IMR-90 (cell line): Measurements from ENCODE around the gene ITGA5. TPM values are rescaled to one million over a fixed set of nuclear protein-coding genes. Genes with fewer than 3 reads are reported as not detected.

Source experiments
- ATAC-seq: fragments of 200-7000 bp; cut with Tn5 transposase; 2 replicates; pipeline ENCODE4 v1.9.1; 2020; ENCODE audit warnings: low read depth, mild to moderate bottlenecking, moderate library complexity
- BruUV-seq: library from RNA; stranded (reverse); fragments of 400-500 nt; replicated peaks from 2 replicates; lab custom pipeline; 2021; lab: Mats Ljungman, UMichigan
- CTCF ChIA-PET: fragments of 300-600 bp; formaldehyde crosslinking; extraction: SDS; loops from one replicate; lab custom pipeline; 2021; ENCODE audit warnings: antibody characterized with exemption; lab: Yijun Ruan, JAX
- POLR2A ChIA-PET: fragments of 300-600 bp; sonication (Branson Sonifier 250); formaldehyde crosslinking; loops from one replicate; lab custom pipeline; 2022; ENCODE audit warnings: antibody characterized with exemption; ENCODE audit not compliant: unreplicated experiment; lab: Charles Lee
- DNase-seq: peaks from one replicate; pipeline ENCODE4 v3.0.0; 2013
- H2AFZ ChIP-seq: replicated peaks from 2 replicates; pipeline ENCODE3; 2013; ENCODE audit warnings: low read length, mild to moderate bottlenecking; ENCODE audit not compliant: poor library complexity
- H2AK5ac ChIP-seq: 2 replicates; pipeline ENCODE4 v1.6.1; 2013; ENCODE audit warnings: low read depth, low read length, inconsistent platforms
- H2AK9ac ChIP-seq: replicated peaks from 2 replicates; pipeline ENCODE3; 2013; ENCODE audit warnings: mild to moderate bottlenecking, low read depth, low read length, moderate library complexity; ENCODE audit not compliant: poor library complexity
- H2BK120ac ChIP-seq: 2 replicates; pipeline ENCODE4 v1.6.1; 2013; ENCODE audit warnings: low read depth, low read length, inconsistent platforms
- H2BK15ac ChIP-seq: 3 replicates; pipeline ENCODE4 v1.6.1; 2013; ENCODE audit warnings: low read depth, low read length, inconsistent platforms
- H2BK20ac ChIP-seq: 2 replicates; pipeline ENCODE4 v1.6.1; 2013; ENCODE audit warnings: low read depth, mild to moderate bottlenecking, inconsistent platforms, low read length, moderate library complexity
- H2BK5ac ChIP-seq: 2 replicates; pipeline ENCODE4 v1.6.1; 2013; ENCODE audit warnings: mild to moderate bottlenecking, low read depth, low read length, inconsistent platforms; ENCODE audit not compliant: poor library complexity, severe bottlenecking
- H3K14ac ChIP-seq: replicated peaks from 2 replicates; pipeline ENCODE4 v1.6.1; 2013; ENCODE audit warnings: low read depth, low read length, inconsistent platforms
- H3K18ac ChIP-seq: 2 replicates; pipeline ENCODE4 v1.6.1; 2013; ENCODE audit warnings: low read depth, low read length, control low read depth
- H3K23ac ChIP-seq: 2 replicates; pipeline ENCODE4 v1.6.1; 2013; ENCODE audit warnings: low read depth, low read length, inconsistent platforms
- H3K27ac ChIP-seq: 2 replicates; pipeline ENCODE4 v1.5.1; 2013; ENCODE audit warnings: mild to moderate bottlenecking, control low read depth, low read length; ENCODE audit not compliant: insufficient read depth
- H3K27me3 ChIP-seq: 2 replicates; pipeline ENCODE4 v1.6.1; 2013; ENCODE audit warnings: low read length; ENCODE audit not compliant: control insufficient read depth, insufficient read depth
- H3K36me3 ChIP-seq: 2 replicates; pipeline ENCODE4 v1.6.1; 2013; ENCODE audit warnings: low read length, mixed read lengths; ENCODE audit not compliant: control insufficient read depth, insufficient read depth
- H3K4ac ChIP-seq: 2 replicates; pipeline ENCODE4 v1.6.1; 2013; ENCODE audit warnings: low read depth, low read length, inconsistent platforms
- H3K4me1 ChIP-seq: 2 replicates; pipeline ENCODE4 v1.6.1; 2013; ENCODE audit warnings: low read length, mixed read lengths; ENCODE audit not compliant: control insufficient read depth, insufficient read depth
- H3K4me2 ChIP-seq: 2 replicates; pipeline ENCODE4 v1.6.1; 2013; ENCODE audit warnings: low read depth, mild to moderate bottlenecking, control low read depth, low read length, moderate library complexity
- H3K4me3 ChIP-seq: 2 replicates; pipeline ENCODE4 v1.5.1; 2013; ENCODE audit warnings: low read depth, mild to moderate bottlenecking, control low read depth, low read length, moderate library complexity; ENCODE audit not compliant: insufficient read depth
- H3K56ac ChIP-seq: 2 replicates; pipeline ENCODE4 v1.6.1; 2013; ENCODE audit warnings: low read length, inconsistent platforms; ENCODE audit not compliant: insufficient read depth; ENCODE audit errors: extremely low read depth
- H3K79me1 ChIP-seq, 2 experiments: 2 replicates each; pipeline ENCODE4 v1.6.1; 2013; ENCODE audit warnings: low read length in 2 of 2, inconsistent platforms in 1 of 2, low read depth in 1 of 2
- H3K9ac ChIP-seq: 2 replicates; pipeline ENCODE4 v1.6.1; 2013; ENCODE audit warnings: low read depth, low read length, control low read depth
- H3K9me1 ChIP-seq: 2 replicates; pipeline ENCODE4 v1.6.1; 2013; ENCODE audit warnings: low read length, inconsistent platforms; ENCODE audit not compliant: insufficient read depth
- H3K9me3 ChIP-seq: 2 replicates; pipeline ENCODE4 v1.6.1; 2013; ENCODE audit warnings: low read length; ENCODE audit not compliant: control insufficient read depth, insufficient read depth
- H4K20me1 ChIP-seq: 2 replicates; pipeline ENCODE4 v1.6.1; 2013; ENCODE audit warnings: low read length, inconsistent platforms; ENCODE audit not compliant: insufficient read depth
- H4K5ac ChIP-seq: 2 replicates; pipeline ENCODE4 v1.6.1; 2013; ENCODE audit warnings: mild to moderate bottlenecking, low read depth, low read length, control low read depth
- H4K8ac ChIP-seq, 2 experiments: 2 replicates each; pipeline ENCODE4 v1.6.1; 2013; ENCODE audit warnings: low read depth in 2 of 2, low read length in 2 of 2, control low read depth in 1 of 2, inconsistent platforms in 1 of 2
- H4K91ac ChIP-seq: 2 replicates; pipeline ENCODE4 v1.6.1; 2013; ENCODE audit warnings: low read depth, low read length, inconsistent platforms; ENCODE audit not compliant: insufficient read depth
- BHLHE40 ChIP-seq: fragments of 150-350 bp; IDR thresholded peaks from 2 replicates; pipeline ENCODE4 v1.6.1; 2016; ENCODE audit warnings: mild to moderate bottlenecking, low read depth, low read length
- CEBPB ChIP-seq: IDR thresholded peaks from 2 replicates; pipeline ENCODE4 v1.6.1; 2012; ENCODE audit warnings: low read depth, low read length, improper control_type of control experiment
- CHD1 ChIP-seq: IDR thresholded peaks from 2 replicates; pipeline ENCODE4 v1.6.1; 2012; ENCODE audit warnings: low read depth, low read length, improper control_type of control experiment
- CTCF ChIP-seq: conservative IDR thresholded peaks from 2 replicates; pipeline ENCODE4 v1.5.1; 2012; ENCODE audit warnings: mild to moderate bottlenecking, low read depth, low read length, improper control_type of control experiment
- ELK1 ChIP-seq: fragments of 150-350 bp; IDR thresholded peaks from 2 replicates; pipeline ENCODE4 v1.6.1; 2016; ENCODE audit warnings: low read depth, mild to moderate bottlenecking, low read length, moderate library complexity, borderline replicate concordance
- FOS ChIP-seq: fragments of 150-350 bp; IDR thresholded peaks from 2 replicates; pipeline ENCODE4 v1.6.1; 2016; ENCODE audit warnings: low read depth, low read length
- MAFK ChIP-seq: IDR thresholded peaks from 2 replicates; pipeline ENCODE4 v1.6.1; 2012; ENCODE audit warnings: low read depth, low read length, improper control_type of control experiment
- MAZ ChIP-seq: IDR thresholded peaks from 2 replicates; pipeline ENCODE4 v1.6.1; 2012; ENCODE audit warnings: low read depth, mild to moderate bottlenecking, low read length, improper control_type of control experiment, moderate library complexity, borderline replicate concordance
- MXI1 ChIP-seq: IDR thresholded peaks from 2 replicates; pipeline ENCODE4 v1.6.1; 2012; ENCODE audit warnings: low read depth, mild to moderate bottlenecking, low read length, moderate library complexity, borderline replicate concordance
- POLR2A ChIP-seq: IDR thresholded peaks from 2 replicates; pipeline ENCODE4 v1.6.1; 2012; ENCODE audit warnings: mild to moderate bottlenecking, low read depth, low read length
- RFX5 ChIP-seq: IDR thresholded peaks from 2 replicates; pipeline ENCODE4 v1.8.0; 2012; ENCODE audit warnings: low read depth, mild to moderate bottlenecking, low read length, moderate library complexity
- USF2 ChIP-seq: fragments of 150-350 bp; IDR thresholded peaks from 2 replicates; pipeline ENCODE4 v1.6.1; 2017; ENCODE audit warnings: mild to moderate bottlenecking, antibody characterized with exemption, low read length, low read depth
- WGBS, 2 experiments: methylation state at CpG; one replicate each; pipeline versions ENCODE4 v1.1.5 to v1.1.7; 2013; ENCODE audit warnings: missing lambda C conversion rate in 2 of 2; ENCODE audit not compliant: insufficient read length in 1 of 2; ENCODE audit errors: extremely low coverage in 2 of 2; 5-methylcytosine and 5-hydroxymethylcytosine counted together
- dilution Hi-C: fragments of 300-500 bp; cut with HindIII; formaldehyde crosslinking; loops from one replicate; pipeline ENCODE4 v1.14.3; 2018; ENCODE audit warnings: low sequenced_read_pairs; ENCODE audit not compliant: unreplicated experiment
- in situ Hi-C: fragments of 300-500 bp; cut with MboI; formaldehyde crosslinking; loops from 3 replicates; pipeline ENCODE4 v1.14.3; 2019; ENCODE audit warnings: low sequenced_read_pairs, inconsistent platforms, mixed read lengths
- intact Hi-C: fragments of 100-400 bp; cut with micrococcal nuclease; formaldehyde crosslinking; loops from 2 replicates; pipeline ENCODE4 v1.10.0; 2022
- polyA plus RNA-seq, 3 experiments: library from polyadenylated mRNA; depleted of rRNA; stranded (reverse); fragments of >200 nt; gene quantifications; 2 replicates each; pipeline ENCODE4 v1.2.3, GENCODE V29; 2012; ENCODE audit warnings: low replicate concordance in 1 of 3
- total RNA-seq: library from RNA; depleted of rRNA; stranded (reverse); fragments of >200 nt; gene quantifications from 2 replicates; pipeline ENCODE4 v1.2.3, GENCODE V29; 2012

The ITGA5 gene
- total and polyA plus RNA-seq, 2 of the 4 experiments (the other 2 are of a cell fraction) = 159 to 259 TPM

GRCh38 chr12:54352891-54353874 is 65.9 kb downstream of the ITGA5 start:
- ATAC-seq (peak; percentile 73), DNase-seq (peak; percentile 72)
- no TSS peak for BruUV-seq
- Histone ChIP-seq H3K23ac (peak overlapping the region; percentile 19), H2AK5ac (peak overlapping the region; percentile 49; the same call in 1 of the 2 replicates), H2AFZ (peak overlapping the region; percentile 45), H3K18ac (peak overlapping the region; percentile 13; the same call in 1 of the 2 replicates), H2BK15ac (no peak overlapping the region), H3K9ac (no peak overlapping the region), H3K9me3 (no peaks in the 10 kb centered on the region), H4K20me1 (no peaks in the 10 kb centered on the region), H4K8ac (peak overlapping the region in 1 of 2 experiments; percentile 62; a peak in 2 of 4 replicates), H3K4me3 (no peak overlapping the region), H2BK20ac (peak overlapping the region; percentile 21; the same call in 1 of the 2 replicates), H3K36me3 (peaks cover 26% of the 10 kb centered on the region), H3K27me3 (no peaks in the 10 kb centered on the region), H4K5ac (peak overlapping the region; percentile 25; the same call in 1 of the 2 replicates), H3K4ac (peak overlapping the region; percentile 67), H2BK120ac (no peak overlapping the region), H4K91ac (0 out of 2 replicates have a peak overlapping the region, but pooled peaks have one; percentile 4), H3K56ac (peak overlapping the region; percentile 29; the same call in 1 of the 2 replicates), H3K27ac (peak overlapping the region; percentile 66; the same call in 1 of the 2 replicates), H2BK5ac (peak overlapping the region; percentile 15), H3K4me1 (peaks cover 24% of the 10 kb centered on the region), H3K9me1 (peaks cover 15% of the 10 kb centered on the region; the same call in 1 of the 2 replicates), H3K14ac (no peak overlapping the region; the same call in 1 of the 2 replicates), H3K79me1 (peaks cover 0 to 8% of the 10 kb centered on the region in 2 experiments; a peak in 2 of 4 replicates), H3K4me2 (peak overlapping the region; percentile 43; the same call in 1 of the 2 replicates), H2AK9ac (peak overlapping the region; percentile 56)
- intact Hi-C loops = no loop called here
- no CpG with 5 or more reads among the region's 1 CpG for WGBS, 2 experiments
- dilution Hi-C loops = no loop called here
- in situ Hi-C loops = no loop called here
- POLR2A ChIA-PET = interaction anchor here (0.5 kb wide), 1 partner anchor 28 kb away, joined by 3 read pairs; the partner anchor contains the start of gene COPZ1
- CTCF ChIA-PET = interaction anchor here (0.6 to 0.9 kb wide), 3 partner anchors 16 to 152 kb away, joined by 3 to 4 read pairs (median 3); partner anchors contain the start of gene ZNF385A
- TF ChIP-seq MAZ (no peak; the same call in 1 of the 2 replicates), RFX5 (no peak), CHD1 (no peak), POLR2A (no peak), MXI1 (no peak), ELK1 (no peak), CTCF (no peak), CEBPB (no peak), BHLHE40 (no peak), USF2 (no peak), MAFK (no peak), FOS (no peak)
